NOMO-1 (cell line): ENCODE measurements around the gene CYBC1.
"Not testable (repeated sequence)": the region's sequence is repeated elsewhere in the genome, so short reads cannot be mapped to it uniquely, and the experiment has no call there.

Source experiments
- DNase-seq, 2 experiments: peaks; one replicate each; lab custom pipeline; 2025; ENCODE audit not compliant: unreplicated experiment in 2 of 2; lab: John Stamatoyannopoulos, UW

The CYBC1 gene

GRCh38 chr17:82435601-82436583 is 14.7 kb downstream of the CYBC1 start:
- DNase-seq = no peak

GRCh38 chr17:82435103-82435502 is 15.4 kb downstream of the CYBC1 start:
- no peak for DNase-seq

DNA sequence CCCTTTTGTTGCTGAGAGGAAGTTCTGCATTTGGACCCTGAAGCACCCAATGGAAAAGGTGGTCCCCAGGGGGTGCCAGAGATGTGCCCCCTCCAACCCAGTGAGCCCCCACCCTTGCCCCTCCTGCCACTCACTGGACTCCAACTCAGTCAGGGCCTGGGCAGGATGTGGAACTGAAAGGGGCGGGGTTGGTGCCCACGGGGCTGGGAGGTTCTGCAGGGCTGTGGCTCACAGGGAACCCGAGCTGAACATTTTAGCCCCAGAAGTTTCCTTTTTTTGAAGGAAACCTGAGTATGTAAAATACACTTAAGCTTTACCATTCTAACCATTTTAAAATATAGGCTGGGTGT is 16.4 kb downstream of the CYBC1 start:
- DNase-seq = no peak

DNA sequence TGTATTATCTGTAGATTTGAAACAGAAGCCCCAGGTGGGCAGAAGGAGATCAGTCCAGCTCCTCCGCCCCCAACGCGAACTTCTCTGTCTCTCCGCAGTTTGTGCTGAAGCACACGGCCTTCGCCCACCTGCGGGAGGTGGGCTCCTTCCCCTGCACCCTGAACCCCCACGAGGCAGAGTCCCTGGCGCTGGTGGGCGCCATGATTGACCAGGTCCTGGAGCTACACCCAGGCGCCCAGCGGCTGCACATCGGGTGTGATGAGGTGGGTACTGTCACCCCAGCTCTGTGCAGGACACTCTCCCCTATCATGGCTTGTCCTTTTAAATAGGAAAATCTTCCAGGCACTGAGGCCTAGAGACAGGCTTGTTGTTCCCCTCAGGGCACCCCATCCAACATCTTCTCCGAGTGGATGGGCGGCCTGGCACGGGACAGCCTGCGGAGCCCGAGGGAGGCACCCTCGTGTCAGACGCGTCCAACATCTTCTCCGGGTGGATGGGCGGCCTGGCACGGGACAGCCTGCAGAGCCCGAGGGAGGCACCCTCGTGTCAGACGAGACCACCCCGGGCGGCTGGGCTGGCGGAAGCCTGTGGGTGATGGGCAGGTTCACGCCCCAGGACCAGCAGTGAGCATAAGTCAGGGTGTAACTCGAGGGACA is 16.9 kb downstream of the CYBC1 start:
- DNase-seq = no peak

GRCh38 chr17:82432017-82432416 is 18.5 kb downstream of the CYBC1 start:
- no peak for DNase-seq

- no peak for DNase-seq
Measured at GRCh38 chr17:82429824-82430223, 20.7 kb downstream of the CYBC1 start.

DNA sequence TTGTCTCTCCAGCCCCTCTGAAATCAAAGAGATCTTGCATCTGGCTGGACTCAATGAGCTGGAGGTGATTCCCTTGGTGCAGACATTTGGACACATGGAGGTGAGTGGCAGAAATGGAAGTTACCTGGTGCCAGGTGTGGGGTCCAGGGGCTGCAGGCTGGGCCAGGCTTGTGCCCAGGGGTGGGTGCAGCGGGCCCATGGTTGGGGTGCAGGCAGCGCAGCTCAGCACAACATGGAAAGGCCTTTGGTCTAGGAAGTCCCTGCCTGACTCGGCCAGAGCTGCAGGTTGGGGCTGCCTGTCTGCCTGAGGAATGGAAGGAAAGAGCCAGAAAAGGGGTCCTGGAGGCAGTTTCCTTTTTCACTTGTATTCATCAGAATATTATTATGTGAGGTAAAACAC is 22.0 kb downstream of the CYBC1 start:
- DNase-seq = no peak

DNA sequence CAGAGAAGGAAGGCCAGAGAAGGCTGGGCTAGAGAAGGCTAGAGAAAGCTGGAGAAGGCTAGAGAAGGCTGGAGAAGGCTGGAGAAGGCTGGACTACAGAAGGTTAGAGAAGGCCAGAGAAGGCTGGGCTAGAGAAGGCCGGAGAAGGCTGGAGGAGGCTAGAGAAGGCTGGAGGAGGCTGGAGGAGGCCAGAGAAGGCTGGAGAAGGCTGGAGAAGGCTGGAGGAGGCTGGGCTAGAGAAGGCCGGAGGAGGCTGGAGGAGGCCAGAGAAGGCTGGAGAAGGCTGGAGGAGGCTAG is 25.7 kb downstream of the CYBC1 start:
- no peak for DNase-seq

DNA sequence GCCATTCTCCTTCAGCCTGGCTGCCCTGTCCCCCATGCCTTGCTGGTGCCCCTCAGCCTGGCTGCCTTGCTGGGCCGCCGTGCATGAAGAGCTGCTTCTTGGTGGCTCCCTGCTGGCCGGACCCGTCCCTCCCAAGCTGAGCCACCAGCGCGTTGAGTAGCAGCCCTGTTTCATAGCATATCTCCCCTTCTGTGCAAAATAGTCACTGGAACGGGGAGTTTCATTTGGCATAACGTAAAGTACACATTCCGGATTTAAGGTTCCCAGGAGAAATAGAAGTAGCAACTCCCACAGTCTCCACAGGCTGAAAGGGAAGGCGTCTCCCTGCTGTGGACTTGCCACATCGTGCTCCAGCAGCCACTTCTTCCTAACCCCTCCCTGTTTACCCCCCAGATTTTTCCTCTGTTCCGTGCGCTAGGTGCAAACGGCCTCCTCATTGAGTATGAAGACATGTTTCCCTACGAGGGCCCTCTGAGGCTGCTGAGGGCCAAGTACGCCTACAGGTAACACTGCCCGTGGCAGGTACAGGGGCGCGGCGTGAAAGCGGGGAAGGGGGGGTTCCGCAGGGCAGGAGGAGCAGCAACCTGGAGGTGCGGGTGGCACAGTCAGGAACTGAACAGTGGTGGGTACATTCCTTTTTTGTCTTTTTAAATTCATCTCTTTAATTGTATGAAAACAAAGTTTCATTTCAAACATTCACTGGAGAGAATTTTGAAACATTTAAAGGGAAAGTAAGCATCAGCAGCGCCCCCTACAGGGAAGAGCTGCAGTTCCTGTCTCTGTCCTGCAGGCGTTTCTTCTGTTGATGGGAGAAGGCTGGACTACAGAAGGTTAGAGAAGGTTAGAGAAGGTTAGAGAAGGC is 26.3 kb downstream of the CYBC1 start:
- DNase-seq = peak in 1 of 2 experiments; percentile 45

DNA sequence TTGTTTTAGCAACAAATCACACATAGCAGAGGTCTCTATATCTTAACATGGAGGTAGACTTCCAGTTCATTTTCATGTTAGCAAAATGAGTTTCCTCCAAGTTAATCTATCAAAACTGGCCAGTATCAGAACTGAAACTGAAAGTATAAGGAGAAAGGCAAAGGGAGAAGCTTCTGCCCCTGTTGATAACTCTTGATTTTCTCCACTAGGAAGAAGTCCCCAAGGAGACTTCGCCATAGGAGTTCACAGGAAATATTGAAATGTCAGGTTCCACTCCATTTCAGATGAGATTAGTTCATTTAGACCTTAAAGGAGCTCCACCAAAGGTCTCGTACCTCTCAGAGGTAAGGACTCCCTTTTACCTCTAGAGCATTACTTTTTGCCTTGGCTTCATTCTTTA is 31.0 kb downstream of the CYBC1 start:
- peak in 1 of 2 experiments; percentile 66 for DNase-seq

DNA sequence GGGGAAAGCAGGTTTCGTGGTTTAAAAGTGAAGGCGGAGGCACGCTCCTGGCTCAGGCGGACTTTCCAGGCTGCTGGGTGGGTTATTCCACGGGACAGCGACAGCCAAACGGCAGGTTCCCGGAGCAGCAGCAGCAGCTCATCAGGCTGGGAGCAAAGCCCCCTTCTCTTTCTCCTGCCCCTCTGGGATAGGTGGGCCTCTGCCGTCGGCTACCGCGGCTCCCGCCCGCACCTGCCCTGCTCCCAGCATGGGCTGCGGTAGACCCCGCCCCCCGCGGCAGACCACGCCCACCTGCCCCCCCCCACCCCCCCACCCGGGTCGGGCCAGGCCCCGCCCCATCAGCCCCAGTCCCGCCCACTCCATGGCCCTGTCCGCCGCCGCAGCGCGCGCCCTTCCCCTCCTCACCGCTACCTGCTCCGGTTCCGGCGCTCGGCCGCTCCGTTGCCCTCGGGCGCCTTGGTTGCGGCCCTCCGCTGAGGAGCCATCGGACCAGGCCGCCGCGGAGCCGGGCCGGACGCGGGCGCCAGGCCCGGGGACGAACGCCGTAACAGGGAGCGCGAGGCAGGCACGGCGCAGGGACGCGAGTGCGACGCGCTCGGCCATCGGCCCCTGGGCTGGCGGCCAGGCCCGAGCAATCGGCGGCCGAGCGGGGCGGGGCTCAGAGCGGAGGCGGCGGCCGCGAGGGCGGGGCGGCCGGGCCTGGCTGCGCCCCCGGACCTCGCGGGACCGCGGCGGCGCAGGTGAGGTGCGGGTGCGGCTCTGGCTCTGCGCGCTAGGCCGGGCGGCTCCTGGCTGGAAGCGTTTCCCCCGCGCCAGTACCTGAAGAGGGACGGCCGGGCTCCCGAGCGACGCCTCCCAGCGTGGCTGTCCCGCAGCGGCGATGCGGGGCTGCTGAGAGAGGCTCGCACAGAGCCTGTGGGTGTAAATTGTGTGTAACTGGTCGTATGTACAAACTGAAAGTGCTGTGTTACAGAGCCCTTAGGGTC is 32.3 kb downstream of the CYBC1 start, which contains the start of the genes HEXD and OGFOD3:
Gene HEXD, plus strand, starts transcription at position 347 of the 986 bp plus-strand sequence. CDS start 1,453 bp downstream, outside the sequence.
Gene OGFOD3, minus strand, starts transcription at position 586 of the 986 bp plus-strand sequence. Its CDS starts 101 bp downstream, at position 485.
- DNase-seq = peak; percentile 76 to 94

- no peak for DNase-seq
Measured at GRCh38 chr17:82416771-82417170, 33.8 kb downstream of the CYBC1 start.

DNA sequence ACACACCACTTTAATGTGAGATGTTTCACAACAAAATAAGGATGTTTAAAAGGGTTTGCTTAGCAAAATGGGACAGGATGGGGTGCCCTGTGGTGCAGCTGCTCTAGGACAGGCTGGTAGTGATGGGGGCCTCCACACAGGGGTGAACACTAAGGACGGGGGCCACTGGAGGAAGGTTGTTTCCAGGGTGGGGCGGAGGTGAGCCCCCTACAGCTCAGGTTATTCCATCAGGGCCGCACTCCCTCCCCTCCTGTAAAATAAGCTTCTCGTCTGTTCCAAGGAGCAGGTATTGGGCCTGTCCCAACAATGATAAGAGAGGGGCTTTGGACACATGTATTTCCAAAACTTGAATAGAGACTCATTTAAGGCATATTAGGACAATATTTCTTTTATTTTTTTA is 34.3 kb downstream of the CYBC1 start:
- DNase-seq = no peak

GRCh38 chr17:82415786-82416185 is 34.8 kb downstream of the CYBC1 start:
- DNase-seq = no peak

DNA sequence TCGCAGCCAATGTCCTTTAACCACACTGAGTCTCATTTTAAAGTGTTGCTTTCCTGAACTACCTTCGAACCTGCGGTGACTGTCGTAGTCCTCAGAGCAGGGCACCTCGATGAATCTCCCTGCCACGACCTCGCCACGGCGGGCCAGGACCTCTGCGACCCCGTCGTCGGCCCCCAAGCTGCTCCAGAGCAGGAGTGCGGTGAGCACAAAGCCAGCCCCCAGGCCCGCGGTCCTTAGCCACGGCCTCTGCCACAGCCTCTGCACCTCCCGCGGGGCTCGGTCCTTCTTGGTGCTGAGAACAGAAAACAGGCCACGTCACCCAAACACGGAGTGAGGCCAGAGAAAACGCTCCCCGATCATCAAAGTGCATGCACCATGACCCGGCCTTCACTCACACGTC is 35.2 kb downstream of the CYBC1 start:
- DNase-seq = no peak

DNA sequence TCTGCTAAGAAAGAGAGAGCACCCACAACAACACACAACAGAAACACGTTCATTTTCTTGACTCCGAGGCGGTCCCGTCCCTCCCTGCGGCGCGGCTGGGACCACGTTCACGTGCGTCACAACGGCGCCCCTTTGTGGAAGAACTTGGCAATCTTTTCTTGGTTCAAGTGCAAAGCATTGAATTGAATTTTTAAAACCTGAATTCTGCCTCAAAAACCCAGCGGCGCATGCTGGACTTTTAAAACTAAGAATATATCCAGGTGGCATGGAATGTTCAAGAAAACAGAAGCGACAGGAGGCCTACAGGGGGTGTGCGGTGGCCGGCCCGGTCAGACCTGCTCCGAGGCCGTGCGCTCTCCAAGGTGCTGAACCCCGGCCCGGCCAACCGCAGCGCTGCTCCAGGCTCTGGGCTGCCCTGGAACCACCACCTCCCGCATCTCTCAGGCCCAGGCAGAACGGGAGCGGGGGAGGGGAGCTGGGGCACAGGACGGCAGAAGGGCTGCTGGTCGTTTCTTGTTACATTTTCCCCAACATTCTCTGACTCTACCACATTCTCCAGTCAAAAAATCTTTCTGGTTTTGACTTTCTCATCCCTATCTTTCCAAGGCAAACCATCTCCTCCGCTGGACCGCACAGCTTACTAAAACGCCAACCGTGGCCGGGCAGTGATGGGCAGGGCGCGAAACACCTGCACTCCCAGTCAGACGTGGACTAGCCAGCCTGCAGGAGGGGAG is 35.8 kb downstream of the CYBC1 start:
- DNase-seq = peak; percentile 46 to 79

DNA sequence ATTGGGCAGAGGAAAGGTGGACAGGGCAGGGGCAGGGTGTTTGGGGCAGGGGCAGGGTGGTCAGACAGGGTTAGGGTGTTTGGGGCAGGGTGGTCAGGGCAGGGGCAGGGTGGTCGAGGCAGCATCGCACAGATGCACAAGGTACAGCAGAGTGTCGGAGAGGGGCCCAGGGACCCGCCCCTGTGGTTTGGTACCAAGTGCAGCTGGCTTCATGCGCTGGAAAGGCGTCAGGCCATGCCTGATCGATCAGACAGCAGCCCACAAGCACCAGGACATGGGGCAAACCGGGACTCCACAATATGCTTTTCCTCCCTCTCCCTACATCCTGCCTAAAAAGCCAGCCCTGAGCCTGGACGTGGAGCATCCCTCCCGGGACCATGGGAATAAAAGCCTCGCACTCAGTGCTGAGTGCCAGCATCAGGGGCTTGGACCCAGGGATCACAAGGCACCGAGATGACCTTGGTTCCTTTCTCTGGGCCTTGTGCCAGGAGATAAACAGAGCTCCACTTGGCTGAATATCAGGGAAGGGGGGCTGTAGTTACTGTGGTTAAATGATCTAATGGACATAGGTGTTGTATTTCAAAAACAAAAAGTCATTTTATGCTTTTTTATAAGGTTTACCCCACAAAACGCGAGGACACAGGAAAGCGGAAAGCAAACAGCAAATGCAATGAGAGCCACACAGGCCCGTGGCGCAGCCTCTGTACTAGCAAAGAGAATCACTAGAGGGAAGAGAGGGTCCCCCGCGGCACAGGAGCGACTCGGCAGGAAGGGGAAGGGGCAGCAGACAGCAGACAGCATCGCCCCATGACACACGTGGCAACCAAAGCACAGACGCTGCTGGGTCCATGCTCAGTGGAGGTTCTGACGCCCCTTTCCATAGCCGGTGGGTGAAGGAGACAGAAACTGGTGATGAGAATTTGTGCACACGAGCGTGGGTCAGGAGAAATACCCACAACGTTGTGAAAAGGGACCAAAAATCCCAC is 37.7 kb downstream of the CYBC1 start:
- DNase-seq = no peak

GRCh38 chr17:82412081-82412480 is 38.5 kb downstream of the CYBC1 start:
- not testable (repeated sequence) for DNase-seq
